Stimulated activated CD4-positive, alpha-beta T cell treated with anti-CD3 and anti-CD28 coated beads, Interleukin-15, amount 100 ng/mL, for 1 hour (primary cell): ENCODE measurements around the gene CCNK.

Experiments used
- DNase-seq, 2 donors: peaks; one replicate each; pipeline ENCODE4 v3.0.0-alpha.2; 2020; ENCODE audit warnings: low read depth in 1 of 2, low spot score in 1 of 2

CCNK gene

GRCh38 chr14:99480917-99481744 is at the start of gene CCNK:
TSS of gene CCNK (plus strand) at chr14:99481409. CDS start at chr14:99492678, 11,269 bp downstream.
- peak; percentile 100 for DNase-seq

- no peak for DNase-seq
Measured at GRCh38 chr14:99431986-99432385, 49.2 kb upstream of the CCNK start.

GRCh38 chr14:99432485-99432884 is 48.7 kb upstream of the CCNK start:
- no peak for DNase-seq

- DNase-seq, result no peak
Measured at GRCh38 chr14:99435327-99435726, 45.9 kb upstream of the CCNK start.

- no peak for DNase-seq
Measured at GRCh38 chr14:99436247-99437180, 44.7 kb upstream of the CCNK start.

GRCh38 chr14:99437706-99438105 is 43.5 kb upstream of the CCNK start:
- no peak for DNase-seq

GRCh38 chr14:99440278-99440677 is 40.9 kb upstream of the CCNK start:
- no peak for DNase-seq

- no peak for DNase-seq
Measured at GRCh38 chr14:99441157-99441870, 39.9 kb upstream of the CCNK start.

- no peak for DNase-seq
Measured at GRCh38 chr14:99441918-99442317, 39.3 kb upstream of the CCNK start.

- DNase-seq, result no peak
Measured at GRCh38 chr14:99445931-99446330, 35.3 kb upstream of the CCNK start.

- DNase-seq, result no peak
Measured at GRCh38 chr14:99447739-99448138, 33.5 kb upstream of the CCNK start.

GRCh38 chr14:99450266-99450665 is 30.9 kb upstream of the CCNK start:
- DNase-seq, result no peak

- no peak for DNase-seq
Measured at GRCh38 chr14:99451234-99451633, 30.0 kb upstream of the CCNK start.

GRCh38 chr14:99452968-99453367 is 28.2 kb upstream of the CCNK start:
- no peak for DNase-seq

GRCh38 chr14:99454246-99454645 is 27.0 kb upstream of the CCNK start:
- DNase-seq, result no peak

GRCh38 chr14:99459481-99460100 is 21.6 kb upstream of the CCNK start:
- DNase-seq, result no peak

- no peak for DNase-seq
Measured at GRCh38 chr14:99460793-99461192, 20.4 kb upstream of the CCNK start.

GRCh38 chr14:99461411-99462085 is 19.7 kb upstream of the CCNK start:
- no peak for DNase-seq

- DNase-seq, result no peak
Measured at GRCh38 chr14:99462210-99462609, 19.0 kb upstream of the CCNK start.

- no peak for DNase-seq
Measured at GRCh38 chr14:99463974-99464373, 17.2 kb upstream of the CCNK start.
